Ovary (tissue), 9 donors: Measurements from ENCODE around the gene PCTP. TPM values are rescaled to one million over a fixed set of nuclear protein-coding genes. Genes with fewer than 3 reads are reported as not detected.

Experiments used
- DNase-seq, 5 donors: peaks; one replicate each; pipeline ENCODE4 v3.0.0-alpha.2; 2019 to 2020
- H3K27ac ChIP-seq, 2 donors: fragments of 200-600 bp; one replicate each; pipeline versions ENCODE4 v1.5.1 to v1.8.0; 2019 to 2022
- H3K27me3 ChIP-seq: fragments of 200-600 bp; one replicate; pipeline ENCODE4 v1.8.0; 2022
- H3K36me3 ChIP-seq: fragments of 200-600 bp; sonication (generic); one replicate; pipeline ENCODE4 v1.5.1; 2019
- H3K4me1 ChIP-seq: one replicate; pipeline ENCODE4 v1.8.1; 2013; ENCODE audit warnings: mild to moderate bottlenecking, moderate library complexity; ENCODE audit not compliant: insufficient read depth
- H3K4me3 ChIP-seq: fragments of 200-600 bp; sonication (generic); one replicate; pipeline ENCODE4 v1.5.1; 2017
- H3K9me3 ChIP-seq, 2 donors: fragments of 200-600 bp in 1 of 2; sonication (generic) in 1 of 2; one replicate each; pipeline versions ENCODE4 v1.5.1 to v1.8.1; 2013 to 2019; ENCODE audit warnings: mild to moderate bottlenecking in 1 of 2, moderate library complexity in 1 of 2
- EP300 ChIP-seq: sonication (generic); formaldehyde crosslinking; IDR thresholded peaks from one replicate; pipeline ENCODE4 v1.6.1; 2017; ENCODE audit warnings: antibody characterized with exemption
- POLR2A ChIP-seq: fragments of 450-650 bp; IDR thresholded peaks from one replicate; pipeline ENCODE4 v1.6.1; 2017; ENCODE audit warnings: antibody characterized with exemption, mild to moderate bottlenecking, moderate library complexity
- WGBS, 3 donors: extraction: QIAGEN DNeasy Blood & Tissue Kit in 1 of 3; methylation state at CpG; one replicate each; pipeline versions ENCODE4 v1.1.5 to v1.1.7; 2013 to 2017; 5-methylcytosine and 5-hydroxymethylcytosine counted together
- intact Hi-C, 4 donors: fragments of 100-400 bp; cut with DNase I; formaldehyde crosslinking; loops; one replicate each; pipeline versions ENCODE4 v1.11.0 to v1.15.1; 2022 to 2023
- polyA plus RNA-seq, 2 donors: library from polyadenylated mRNA; stranded (reverse); fragments of 200-250 nt in 1 of 2; fragments of 350-450 nt in 1 of 2; fragmentation: Illumina TruSeq in 1 of 2; extraction: RNeasy Lipid Tissue Mini Kit (QIAGEN cat#74804) in 1 of 2; gene quantifications; one replicate each; pipeline ENCODE4 v1.2.3, GENCODE V29; 2013 to 2014
- total RNA-seq, 7 donors: library from RNA; depleted of rRNA in 2 of 7; stranded (reverse); fragments of >200 nt in 2 of 7; fragmentation: NEBNext Ultra II Directional in 3 of 7; extraction: Animal tissue kit (Norgen Biotek cat#: 25700) in 3 of 7; gene quantifications; one replicate each; pipeline versions ENCODE4 v1.1.0 to v1.2.4, GENCODE V29; 2016 to 2023
- TF ChIP-seq, protein P1 (sequence below), 3 donors: fragments of 450-650 bp in 2 of 3; fragments of 200-600 bp in 1 of 3; IDR thresholded peaks; one replicate each; pipeline versions ENCODE4 v1.5.1 to v1.8.0; 2016 to 2022; ENCODE audit warnings: antibody characterized with exemption in 3 of 3, mild to moderate bottlenecking in 1 of 3
- donor health status: DM: no; HTN: no; CAD: no; lungs with moderate emphysema.
- donor health status: DM: no; HTN: no; CAD: no.
- donor health status: Bipolar disorder and iron deficiency.
- donor health status: DM: yes; HTN: yes; CAD: no.
- donor health status: DM: no; HTN: no; CAD: no.
- donor health status: DM: yes; HTN: yes; CAD: no.

Gene PCTP
- total and polyA plus RNA-seq, 9 donors = 7.2 to 18.8 (median 11.8) TPM

DNA sequence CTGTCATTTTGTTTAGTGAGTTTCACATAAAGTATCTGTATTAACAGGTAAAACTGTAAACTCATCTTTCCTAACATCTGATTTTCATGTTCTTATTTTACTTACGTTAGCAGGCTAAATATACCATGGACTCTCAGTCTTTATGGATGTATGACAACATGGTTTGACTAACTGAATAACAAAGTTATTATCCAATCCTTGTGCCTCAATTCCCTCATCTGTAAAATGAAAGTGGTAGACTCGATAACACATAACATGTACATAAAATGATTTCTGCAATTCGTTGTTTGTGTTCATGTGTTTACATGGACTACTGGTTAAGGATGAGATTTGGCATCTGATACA lies 9.5 kb upstream of the PCTP start:
- Histone ChIP-seq H3K27ac (no peak overlapping the region), H3K27me3 (peaks cover 2% of the 10 kb centered on the region), H3K4me3 (no peak overlapping the region), H3K36me3 (no peaks in the 10 kb centered on the region), H3K9me3 (no peaks in the 10 kb centered on the region), H3K4me1 (no peaks in the 10 kb centered on the region)
- no peak for DNase-seq
- TF ChIP-seq EP300 = no peak
- TF ChIP-seq, protein P1, sequence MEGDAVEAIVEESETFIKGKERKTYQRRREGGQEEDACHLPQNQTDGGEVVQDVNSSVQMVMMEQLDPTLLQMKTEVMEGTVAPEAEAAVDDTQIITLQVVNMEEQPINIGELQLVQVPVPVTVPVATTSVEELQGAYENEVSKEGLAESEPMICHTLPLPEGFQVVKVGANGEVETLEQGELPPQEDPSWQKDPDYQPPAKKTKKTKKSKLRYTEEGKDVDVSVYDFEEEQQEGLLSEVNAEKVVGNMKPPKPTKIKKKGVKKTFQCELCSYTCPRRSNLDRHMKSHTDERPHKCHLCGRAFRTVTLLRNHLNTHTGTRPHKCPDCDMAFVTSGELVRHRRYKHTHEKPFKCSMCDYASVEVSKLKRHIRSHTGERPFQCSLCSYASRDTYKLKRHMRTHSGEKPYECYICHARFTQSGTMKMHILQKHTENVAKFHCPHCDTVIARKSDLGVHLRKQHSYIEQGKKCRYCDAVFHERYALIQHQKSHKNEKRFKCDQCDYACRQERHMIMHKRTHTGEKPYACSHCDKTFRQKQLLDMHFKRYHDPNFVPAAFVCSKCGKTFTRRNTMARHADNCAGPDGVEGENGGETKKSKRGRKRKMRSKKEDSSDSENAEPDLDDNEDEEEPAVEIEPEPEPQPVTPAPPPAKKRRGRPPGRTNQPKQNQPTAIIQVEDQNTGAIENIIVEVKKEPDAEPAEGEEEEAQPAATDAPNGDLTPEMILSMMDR (IDR thresholded peaks at IDR 0.05) = no peak
- TF ChIP-seq POLR2A = no peak
- 91 to 92% (median 91%) methylated on average over 3 of the region's 3 CpGs for WGBS, 3 donors
- intact Hi-C loops = no loop called here

GRCh38 chr17:55742272-55743102 lies 8.4 kb upstream of the PCTP start:
- no peak overlapping the region for H3K4me3 ChIP-seq
- DNase-seq = no peak
- H3K9me3 ChIP-seq = no peaks in the 10 kb centered on the region
- 62 to 74% (median 68%) methylated on average over 12 of the region's 12 CpGs for WGBS, 3 donors
- intact Hi-C loops = no loop called here
- H3K27ac ChIP-seq = no peak overlapping the region
- H3K4me1 ChIP-seq = no peaks in the 10 kb centered on the region
- no peaks in the 10 kb centered on the region for H3K36me3 ChIP-seq
- peaks cover 2% of the 10 kb centered on the region for H3K27me3 ChIP-seq
- TF ChIP-seq POLR2A = no peak
- TF ChIP-seq, protein P1 (IDR thresholded peaks at IDR 0.05) = no peak
- no peak for TF ChIP-seq EP300

DNA sequence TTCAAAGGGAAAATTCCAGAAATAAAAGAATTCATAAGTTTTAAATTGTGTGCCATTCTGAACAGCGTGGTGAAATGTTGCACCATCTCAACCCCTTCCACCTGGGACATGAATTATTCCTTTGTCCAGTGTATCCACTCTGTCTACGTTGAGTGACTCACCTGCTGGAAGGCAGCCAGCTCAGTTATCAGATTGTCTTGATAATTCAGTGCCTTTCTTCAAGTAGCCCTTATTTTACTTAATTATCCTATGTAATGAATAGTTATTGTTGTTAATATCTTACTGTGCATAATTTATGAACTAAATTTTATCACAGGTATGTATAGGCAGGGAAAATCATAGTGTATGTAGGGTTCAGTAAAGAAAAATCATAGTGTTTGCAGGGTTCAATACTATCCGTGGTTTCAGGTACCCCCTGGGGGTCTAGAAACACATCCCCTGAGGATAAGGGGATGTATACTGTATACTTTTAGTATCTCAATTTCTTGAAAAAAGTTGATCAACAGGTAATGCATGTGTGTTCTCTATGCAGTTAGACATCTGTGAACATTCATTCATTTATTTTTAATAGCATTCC lies 7.7 kb upstream of the PCTP start:
- whole genome bisulfite sequencing, 3 donors = 70 to 73% (median 71%) methylated on average over 3 of the region's 3 CpGs
- no peak overlapping the region for H3K27ac ChIP-seq
- no peaks in the 10 kb centered on the region for H3K9me3 ChIP-seq
- H3K36me3 ChIP-seq = no peaks in the 10 kb centered on the region
- TF ChIP-seq POLR2A (no peak), EP300 (no peak)
- TF ChIP-seq, protein P1 (IDR thresholded peaks at IDR 0.05) = no peak
- H3K4me1 ChIP-seq = no peaks in the 10 kb centered on the region
- H3K4me3 ChIP-seq = no peak overlapping the region
- peaks cover 2% of the 10 kb centered on the region for H3K27me3 ChIP-seq
- intact Hi-C loops = no loop called here
- no peak for DNase-seq

DNA sequence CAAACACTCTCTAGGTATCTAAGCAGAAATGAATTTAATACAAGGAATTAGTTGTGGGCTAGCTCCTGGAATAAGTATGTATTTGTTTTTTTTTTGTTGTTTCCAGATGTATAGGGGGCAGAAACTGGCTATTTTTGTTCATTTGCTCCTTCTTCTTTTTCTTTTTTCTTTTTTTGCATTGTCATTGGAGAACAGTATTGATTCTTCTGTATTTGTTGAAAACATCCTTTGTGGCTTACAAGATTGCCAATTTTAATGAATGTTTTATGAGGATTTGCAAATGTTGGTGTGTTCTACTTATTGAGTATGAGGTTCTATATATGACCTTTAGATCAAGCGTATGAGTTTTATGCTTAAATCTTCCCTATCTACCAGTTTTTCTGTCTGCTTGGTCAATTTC lies 5.6 kb upstream of the PCTP start:
- peaks cover 2% of the 10 kb centered on the region for H3K27me3 ChIP-seq
- DNase-seq = no peak
- TF ChIP-seq, protein P1 (IDR thresholded peaks at IDR 0.05) = no peak
- no peaks in the 10 kb centered on the region for H3K4me1 ChIP-seq
- H3K36me3 ChIP-seq = no peaks in the 10 kb centered on the region
- intact Hi-C loops = no loop called here
- H3K9me3 ChIP-seq = no peaks in the 10 kb centered on the region
- H3K27ac ChIP-seq = no peak overlapping the region
- 92 to 98% (median 93%) methylated on average over 1 of the region's 1 CpG for WGBS, 3 donors
- H3K4me3 ChIP-seq = no peak overlapping the region
